Smooth muscle cell (in vitro differentiated cells): ENCODE data around the gene PTGDR2. TPM values are rescaled to one million over a fixed set of nuclear protein-coding genes. Genes with fewer than 3 reads are reported as not detected.

Experiments used
- DNase-seq: peaks from one replicate; lab custom pipeline; 2025; ENCODE audit not compliant: unreplicated experiment; lab: John Stamatoyannopoulos, UW
- H2AFZ ChIP-seq: fragments of 200-600 bp; sonication (generic); 2 replicates; pipeline ENCODE4 v1.6.0; 2016; ENCODE audit warnings: antibody characterized with exemption, low read depth, mild to moderate bottlenecking
- H3F3A ChIP-seq: fragments of 200-600 bp; sonication (generic); 2 replicates; pipeline ENCODE4 v1.6.0; 2017; ENCODE audit warnings: antibody characterized with exemption, low read depth
- H3K27ac ChIP-seq: fragments of 200-600 bp; sonication (generic); 2 replicates; pipeline ENCODE4 v1.5.1; 2016; ENCODE audit warnings: low read depth, mild to moderate bottlenecking
- H3K27me3 ChIP-seq: fragments of 200-600 bp; sonication (generic); 2 replicates; pipeline ENCODE4 v1.6.1; 2016; ENCODE audit warnings: low read depth, mild to moderate bottlenecking
- H3K36me3 ChIP-seq: fragments of 200-600 bp; sonication (generic); 2 replicates; pipeline ENCODE4 v1.5.1; 2016; ENCODE audit warnings: low read depth
- H3K4me1 ChIP-seq: fragments of 200-600 bp; sonication (generic); 2 replicates; pipeline ENCODE4 v1.5.1; 2016; ENCODE audit warnings: low read depth
- H3K4me2 ChIP-seq: fragments of 200-600 bp; sonication (generic); 2 replicates; pipeline ENCODE4 v1.6.0; 2016; ENCODE audit warnings: mild to moderate bottlenecking
- H3K4me3 ChIP-seq: fragments of 200-600 bp; sonication (generic); 2 replicates; pipeline ENCODE4 v1.5.1; 2016; ENCODE audit warnings: mild to moderate bottlenecking
- H3K79me2 ChIP-seq: fragments of 200-600 bp; sonication (generic); 2 replicates; pipeline ENCODE4 v1.6.0; 2016; ENCODE audit warnings: low read depth, mild to moderate bottlenecking
- H3K9ac ChIP-seq: fragments of 200-600 bp; sonication (generic); 2 replicates; pipeline ENCODE4 v1.6.0; 2016; ENCODE audit warnings: low read depth
- H3K9me3 ChIP-seq: fragments of 200-600 bp; sonication (generic); replicated peaks from 2 replicates; pipeline ENCODE4 v1.5.1; 2016; ENCODE audit warnings: low read depth
- H4K20me1 ChIP-seq: fragments of 200-600 bp; sonication (generic); 2 replicates; pipeline ENCODE4 v1.6.0; 2016; ENCODE audit warnings: low read depth
- CTCF ChIP-seq: fragments of 200-600 bp; sonication (generic); IDR thresholded peaks from 2 replicates; pipeline ENCODE4 v1.5.1; 2017; ENCODE audit warnings: borderline replicate concordance, mild to moderate bottlenecking, antibody characterized with exemption; ENCODE audit not compliant: insufficient read depth, poor library complexity, severe bottlenecking
- WGBS: methylation state at CpG from one replicate; pipeline ENCODE4 v1.1.7; 2016; ENCODE audit warnings: low lambda C conversion rate; 5-methylcytosine and 5-hydroxymethylcytosine counted together
- polyA plus RNA-seq: library from polyadenylated mRNA; unstranded; fragments of >200 nt; fragmentation: Nextera tagmentation; extraction: Ambion mirVana; gene quantifications from 2 replicates; pipeline ENCODE4 v1.2.1, GENCODE V29; 2016
- total RNA-seq: library from RNA; depleted of rRNA; stranded (reverse); fragments of >200 nt; gene quantifications from 2 replicates; pipeline ENCODE4 v1.2.3, GENCODE V29; 2014

PTGDR2 gene
- total and polyA plus RNA-seq, 2 experiments from 2014 or later = 0.04 to 0.08 TPM

- Histone ChIP-seq H3K79me2 (no peaks in the 10 kb centered on the region), H3K4me3 (no peak overlapping the region), H3K4me1 (no peaks in the 10 kb centered on the region), H3K9ac (no peak overlapping the region), H2AFZ (no peak overlapping the region), H3K27me3 (no peaks in the 10 kb centered on the region), H3K9me3 (no peaks in the 10 kb centered on the region), H3K36me3 (no peaks in the 10 kb centered on the region), H4K20me1 (no peaks in the 10 kb centered on the region), H3F3A (no peaks in the 10 kb centered on the region), H3K27ac (no peak overlapping the region), H3K4me2 (no peak overlapping the region)
- TF ChIP-seq CTCF = no peak
- DNase-seq = no peak
- WGBS = 95% methylated on average over 7 of the region's 7 CpGs
Measured at GRCh38 chr11:60871378-60872061, 15.8 kb upstream of the PTGDR2 start.

GRCh38 chr11:60870733-60871377, 15.1 kb upstream of the PTGDR2 start:
- Histone ChIP-seq H3F3A (no peaks in the 10 kb centered on the region), H2AFZ (no peak overlapping the region), H3K79me2 (no peaks in the 10 kb centered on the region), H3K4me2 (no peak overlapping the region), H4K20me1 (no peaks in the 10 kb centered on the region), H3K27me3 (no peaks in the 10 kb centered on the region), H3K4me1 (no peaks in the 10 kb centered on the region), H3K9me3 (no peaks in the 10 kb centered on the region), H3K9ac (no peak overlapping the region), H3K36me3 (no peaks in the 10 kb centered on the region), H3K27ac (no peak overlapping the region), H3K4me3 (no peak overlapping the region)
- DNase-seq = no peak
- 91% methylated on average over 13 of the region's 13 CpGs for WGBS
- no peak for TF ChIP-seq CTCF

- TF ChIP-seq CTCF = no peak
- Histone ChIP-seq H3K9me3 (no peaks in the 10 kb centered on the region), H3K4me2 (no peak overlapping the region), H3K4me1 (no peaks in the 10 kb centered on the region), H3K79me2 (no peaks in the 10 kb centered on the region), H4K20me1 (no peaks in the 10 kb centered on the region), H3F3A (no peaks in the 10 kb centered on the region), H3K9ac (no peak overlapping the region), H3K36me3 (no peaks in the 10 kb centered on the region), H3K4me3 (no peak overlapping the region), H3K27ac (no peak overlapping the region), H2AFZ (no peak overlapping the region), H3K27me3 (no peaks in the 10 kb centered on the region)
- 63% methylated on average over 3 of the region's 3 CpGs for WGBS
- DNase-seq = no peak
Measured at GRCh38 chr11:60870276-60870675, 14.5 kb upstream of the PTGDR2 start.

- Histone ChIP-seq H4K20me1 (no peaks in the 10 kb centered on the region), H3K27me3 (no peaks in the 10 kb centered on the region), H3K4me1 (no peaks in the 10 kb centered on the region), H2AFZ (no peak overlapping the region), H3K4me2 (no peak overlapping the region), H3K79me2 (no peaks in the 10 kb centered on the region), H3K36me3 (no peaks in the 10 kb centered on the region), H3K9me3 (no peaks in the 10 kb centered on the region), H3K27ac (no peak overlapping the region), H3K9ac (no peak overlapping the region), H3K4me3 (no peak overlapping the region), H3F3A (no peaks in the 10 kb centered on the region)
- WGBS = 83% methylated on average over 7 of the region's 7 CpGs
- DNase-seq = no peak
- TF ChIP-seq CTCF = no peak
Measured at GRCh38 chr11:60869451-60869825, 13.7 kb upstream of the PTGDR2 start.
